Stimulated activated CD8-positive, alpha-beta memory T cell treated with anti-CD3 and anti-CD28 coated beads, Interleukin-7, amount 100 ng/mL, for 1 hour (primary cell): Measurements from ENCODE around the gene ALAD.
"Not testable (repeated sequence)": the region's sequence is repeated elsewhere in the genome, so short reads cannot be mapped to it uniquely, and the experiment has no call there.

ENCODE experiments used
- DNase-seq, 2 donors: peaks; one replicate each; pipeline ENCODE4 v3.0.0-alpha.2; 2020; ENCODE audit warnings: low read depth in 2 of 2

The ALAD gene

DNA sequence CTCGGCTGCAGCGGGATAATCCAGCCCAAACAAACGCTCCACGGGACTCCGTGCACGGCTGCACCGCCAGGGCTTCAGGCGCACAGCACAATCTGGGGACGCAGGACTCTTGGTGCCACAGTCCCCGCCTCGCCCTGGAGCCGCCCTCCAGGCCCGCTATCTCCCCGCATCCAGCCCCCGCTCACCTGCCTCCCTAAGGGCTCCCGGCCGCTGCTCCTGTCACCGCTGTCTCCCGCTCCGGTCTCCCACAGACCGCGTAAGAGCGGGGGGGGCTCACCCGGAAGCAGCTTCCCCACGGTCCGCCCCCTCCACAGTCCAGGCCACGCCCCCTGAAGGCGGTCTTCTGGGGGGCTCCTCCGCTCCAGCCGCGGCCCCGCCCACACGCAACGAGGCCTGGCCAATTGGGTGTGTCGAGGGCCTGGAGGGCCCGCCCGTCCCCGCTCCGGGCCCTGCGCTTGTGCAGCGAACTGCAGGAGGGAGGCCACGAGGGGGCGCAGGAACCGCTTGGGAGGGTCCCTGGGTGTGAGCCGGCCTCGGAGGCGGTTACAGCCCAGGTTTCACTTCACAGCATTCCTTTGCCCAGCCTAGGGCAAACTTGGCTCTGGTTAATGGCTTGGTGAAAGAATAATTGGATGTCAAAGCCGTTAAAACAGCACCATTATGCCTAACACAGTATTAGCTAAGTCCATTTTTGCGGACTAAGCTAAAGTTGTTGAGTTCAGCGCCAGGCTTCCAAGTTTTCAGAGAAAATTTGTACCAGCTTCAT, at the start of gene ALAD:
ALAD (minus strand) TSS at position 258 of the 766 bp plus-strand sequence. CDS start 7,725 bp downstream, outside the sequence.
- DNase-seq = peak; percentile 98 to 99

DNA sequence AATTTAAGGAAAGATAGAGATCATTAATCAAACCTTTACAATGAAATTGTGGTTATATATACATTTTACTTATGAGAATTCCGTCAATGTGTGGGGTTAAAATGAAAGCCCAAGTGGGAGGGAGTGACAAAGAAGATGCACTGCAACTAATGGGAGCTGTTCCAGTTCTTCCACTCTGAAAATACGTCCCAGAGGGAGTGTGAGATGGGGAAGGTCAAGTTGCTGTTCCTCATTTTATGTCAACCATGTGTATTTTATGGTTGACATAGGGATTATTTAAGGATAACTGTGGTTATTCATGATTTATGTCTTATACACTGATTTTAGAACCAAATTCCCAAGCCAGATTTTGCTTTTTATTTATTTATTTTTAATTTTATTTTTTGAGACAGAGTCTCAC, 48.3 kb upstream of the ALAD start:
- DNase-seq = no peak

DNA sequence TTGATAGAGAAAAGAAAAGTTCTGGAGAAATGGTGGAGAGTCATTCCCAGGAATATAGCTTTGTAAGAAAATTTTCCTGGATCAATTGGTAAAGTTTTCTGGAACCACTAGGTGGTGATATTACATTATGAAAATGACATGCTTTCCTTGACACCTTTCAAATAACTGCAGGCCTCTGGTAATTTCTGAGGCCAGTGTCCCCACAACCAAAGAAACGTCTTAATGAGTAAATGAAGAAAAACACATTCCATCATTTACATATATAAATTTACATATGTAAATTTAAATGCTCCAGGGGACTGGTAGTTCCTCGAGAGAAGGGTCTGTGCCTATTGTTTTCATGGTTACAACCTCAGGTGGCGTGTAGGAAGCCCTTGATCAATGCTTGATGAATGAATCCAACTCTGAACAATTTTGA, 45.2 kb upstream of the ALAD start:
- no peak for DNase-seq

DNA sequence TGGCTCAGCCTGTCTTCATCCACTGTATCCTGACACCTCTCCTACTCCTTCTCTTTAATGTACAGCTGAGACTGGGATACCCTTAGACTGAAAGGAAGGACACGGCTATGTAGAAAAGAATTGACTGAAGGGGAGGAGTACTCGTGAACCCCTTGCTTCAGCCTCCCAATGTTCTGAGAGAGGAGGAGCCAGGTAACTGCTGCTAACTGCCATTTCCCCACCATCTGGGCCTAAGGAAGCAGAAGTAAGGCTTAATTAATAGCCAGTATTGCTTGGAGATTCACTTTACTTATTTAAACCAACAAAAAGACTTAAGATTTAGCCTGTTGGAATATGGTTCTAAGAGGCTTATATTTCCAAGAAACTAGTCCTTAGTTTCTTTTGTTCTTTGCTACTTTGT, 43.7 kb upstream of the ALAD start:
- no peak for DNase-seq

DNA sequence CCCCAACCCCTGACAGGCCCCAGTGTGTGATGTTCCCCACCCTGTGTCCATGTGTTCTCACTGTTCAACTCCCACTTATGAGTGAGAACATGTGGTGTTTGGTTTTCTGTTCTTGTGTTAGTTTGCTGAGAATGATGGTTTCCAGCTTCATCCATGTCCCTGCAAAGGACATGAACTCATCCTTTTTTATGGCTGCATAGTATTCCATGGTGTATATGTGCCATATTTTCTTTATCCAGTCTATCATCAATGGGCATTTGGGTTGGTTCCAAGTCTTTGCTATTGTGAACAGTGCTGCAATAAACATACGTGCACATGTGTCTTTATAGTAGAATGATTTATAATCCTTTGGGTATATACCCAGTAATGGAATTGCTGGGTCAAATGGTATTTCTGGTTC, 36.6 kb upstream of the ALAD start:
- not testable (repeated sequence) for DNase-seq

DNA sequence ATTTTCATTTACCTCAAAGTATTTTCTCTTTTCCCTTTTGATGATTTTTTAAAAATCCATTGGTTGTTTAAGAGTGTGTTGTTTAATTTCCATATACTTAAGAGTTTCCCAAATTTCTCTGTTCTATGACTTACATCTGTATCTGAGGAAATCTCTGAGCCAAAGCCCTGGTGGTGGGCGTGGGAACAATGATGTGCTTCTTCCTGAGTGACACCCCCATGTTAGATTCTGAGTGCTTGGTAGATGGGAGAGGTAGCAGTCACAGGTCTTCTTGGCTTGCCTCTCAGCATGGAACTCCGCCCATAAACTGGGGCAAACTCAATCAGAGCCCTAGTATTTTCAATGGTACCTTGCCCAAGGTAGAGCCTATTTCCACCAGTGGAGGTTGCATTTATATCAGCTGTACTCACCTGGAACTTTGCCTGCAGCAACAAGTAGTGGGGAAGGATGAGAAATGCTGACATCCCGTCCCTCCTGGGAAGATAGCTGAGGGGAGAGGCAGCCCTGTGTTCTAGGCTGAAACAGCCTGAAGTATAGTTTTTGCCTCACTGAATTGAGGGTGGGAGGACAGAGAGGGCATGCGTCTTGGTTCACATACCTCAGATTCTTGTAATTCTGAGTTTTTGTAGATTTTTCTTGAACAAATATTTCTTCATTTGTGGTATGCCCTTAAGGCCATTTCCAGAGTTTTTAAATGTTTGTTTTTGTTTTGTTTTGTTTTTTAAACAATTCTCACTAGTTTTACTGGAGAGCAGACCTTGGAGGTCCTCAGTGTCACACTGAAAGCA, 35.8 kb upstream of the ALAD start:
- DNase-seq = no peak

DNA sequence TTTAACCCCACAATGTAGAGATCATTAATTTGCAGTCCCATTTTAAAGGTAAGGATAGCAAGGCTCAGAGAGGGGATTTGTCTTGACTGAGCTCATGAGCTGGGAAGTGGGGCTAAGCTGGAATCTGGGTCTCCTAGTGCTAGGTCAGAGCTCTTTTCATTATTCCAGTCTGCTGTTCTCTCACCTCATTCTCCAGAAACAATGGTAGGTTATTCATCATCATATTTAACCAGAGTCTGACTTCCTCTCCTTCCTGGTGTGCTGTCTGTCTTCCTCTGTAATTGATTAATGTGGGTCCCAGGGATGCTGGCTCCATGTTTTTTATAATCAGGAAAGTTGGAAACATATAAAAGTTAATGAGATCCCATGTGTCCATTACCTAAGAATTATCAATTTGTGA, 30.1 kb upstream of the ALAD start:
- DNase-seq = no peak

DNA sequence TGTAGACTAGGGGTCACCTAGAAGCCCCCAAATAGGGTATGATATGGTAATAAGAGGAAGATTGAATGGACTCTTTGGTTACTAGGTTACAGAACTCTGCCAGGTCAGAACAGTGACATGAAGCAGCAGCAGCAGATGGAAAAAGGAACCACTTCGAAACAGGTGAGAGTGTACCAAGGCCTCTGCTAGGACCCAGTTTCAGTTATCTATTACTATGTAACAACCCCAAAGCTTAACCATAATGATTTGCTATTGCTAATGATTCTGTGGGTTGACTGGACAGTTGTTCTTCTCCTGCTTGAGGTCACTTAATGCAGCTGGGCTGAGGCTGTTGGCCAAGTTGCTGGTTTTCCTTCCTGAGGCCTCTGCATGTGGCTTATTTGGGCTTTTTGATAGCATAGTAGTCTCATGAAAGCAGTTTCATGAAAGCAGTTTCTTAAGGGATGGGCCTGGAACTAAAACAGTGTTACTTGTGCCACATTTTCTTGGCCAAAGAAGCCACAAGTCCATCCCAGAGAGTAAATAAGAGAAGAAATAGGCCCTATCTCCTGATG, 27.1 kb upstream of the ALAD start:
- no peak for DNase-seq

DNA sequence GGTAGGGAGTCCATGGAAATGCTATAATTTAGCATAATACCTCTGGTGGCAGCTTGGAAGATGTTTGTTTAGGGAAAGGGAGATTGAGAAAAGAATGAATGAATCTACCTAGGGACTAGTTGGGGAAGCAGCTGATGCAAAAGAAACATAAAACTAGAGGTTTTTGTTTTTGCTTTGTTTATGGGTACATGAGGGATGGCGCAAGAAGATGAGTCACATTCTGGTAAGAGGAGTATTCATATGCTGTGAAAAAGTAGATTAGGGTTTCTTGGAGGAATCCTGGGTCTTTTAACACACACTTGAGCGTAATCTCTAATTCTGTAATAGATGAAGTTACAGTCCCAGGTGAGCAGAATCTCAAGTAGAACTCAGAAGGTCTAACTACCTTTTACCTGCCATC, 26.5 kb upstream of the ALAD start:
- no peak for DNase-seq

DNA sequence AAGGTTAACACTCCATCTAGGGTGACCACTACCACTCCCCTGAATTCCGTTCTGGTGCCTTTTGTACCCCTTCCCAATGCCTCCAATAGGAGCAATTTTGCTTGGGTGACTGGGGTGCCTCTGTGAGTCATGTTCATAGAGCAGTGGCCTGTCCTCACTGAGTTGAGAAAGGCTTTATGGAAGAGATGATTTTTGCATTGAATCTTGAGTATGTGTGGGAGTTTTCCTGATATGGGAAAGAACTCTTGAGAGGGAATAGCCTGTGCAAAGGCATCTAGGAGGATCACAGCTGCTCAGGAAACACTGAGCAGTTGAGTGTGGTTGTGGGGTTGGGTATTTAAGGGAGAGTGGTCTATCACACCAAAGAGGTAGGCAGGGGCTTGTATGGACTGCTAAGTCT, 25.6 kb upstream of the ALAD start:
- no peak for DNase-seq

DNA sequence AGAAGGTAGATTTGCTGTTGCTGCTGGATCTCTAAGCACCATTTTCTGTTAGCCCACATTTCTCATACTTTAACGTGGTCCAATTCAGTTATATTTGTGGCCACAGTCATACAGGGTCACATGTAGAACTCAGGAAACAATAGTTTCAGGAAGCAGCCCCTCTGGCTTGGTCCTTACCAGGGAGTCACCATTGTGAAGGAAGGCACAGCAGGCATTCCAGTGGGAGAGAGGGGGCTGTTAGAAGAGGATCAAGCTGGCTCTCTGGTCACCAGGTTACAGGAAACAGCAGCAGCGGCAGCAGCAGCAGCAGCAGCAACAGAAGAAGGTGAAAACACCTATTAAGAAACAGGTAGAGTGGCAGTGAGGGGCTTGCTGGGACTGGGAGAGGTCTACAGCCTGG, 24.0 kb upstream of the ALAD start:
- no peak for DNase-seq

DNA sequence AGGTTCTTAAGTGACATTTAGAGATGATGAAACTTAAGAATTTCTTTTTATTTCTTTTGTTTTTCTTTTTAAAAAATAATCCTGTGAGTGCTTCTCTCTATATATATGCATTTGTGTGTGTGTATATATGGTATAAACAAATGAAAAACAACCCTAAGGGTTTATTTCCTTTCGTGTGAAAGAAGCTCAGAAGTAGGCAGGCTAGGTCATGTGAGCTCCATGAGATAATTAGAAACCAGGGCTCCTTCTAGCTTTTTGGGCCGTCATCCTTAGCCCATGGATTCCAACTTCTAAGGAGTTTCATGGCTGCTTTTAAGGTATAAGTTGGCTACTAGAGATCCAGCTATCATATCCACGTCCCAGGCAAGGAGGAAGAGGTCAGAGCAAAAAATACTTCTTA, 20.6 kb upstream of the ALAD start:
- no peak for DNase-seq

DNA sequence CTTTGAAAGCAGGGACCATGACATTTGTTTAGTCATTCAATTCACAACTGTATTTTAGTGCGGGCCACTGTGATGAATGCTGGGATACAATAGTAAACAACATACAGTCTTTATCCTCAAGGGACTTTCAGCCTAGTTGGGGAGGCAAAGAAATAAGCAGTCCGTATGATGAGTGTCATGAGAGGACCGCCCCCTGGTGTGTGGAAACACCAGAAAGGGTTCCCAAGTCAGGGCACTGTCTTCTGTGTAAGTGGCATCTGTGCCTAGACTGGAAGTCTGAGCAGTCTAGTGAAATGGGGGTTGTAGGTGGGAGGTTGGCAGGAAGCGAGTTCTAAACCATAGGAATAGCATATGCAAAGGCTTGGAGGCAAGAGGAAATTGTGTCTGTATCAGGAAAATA, 16.3 kb upstream of the ALAD start:
- DNase-seq = no peak

DNA sequence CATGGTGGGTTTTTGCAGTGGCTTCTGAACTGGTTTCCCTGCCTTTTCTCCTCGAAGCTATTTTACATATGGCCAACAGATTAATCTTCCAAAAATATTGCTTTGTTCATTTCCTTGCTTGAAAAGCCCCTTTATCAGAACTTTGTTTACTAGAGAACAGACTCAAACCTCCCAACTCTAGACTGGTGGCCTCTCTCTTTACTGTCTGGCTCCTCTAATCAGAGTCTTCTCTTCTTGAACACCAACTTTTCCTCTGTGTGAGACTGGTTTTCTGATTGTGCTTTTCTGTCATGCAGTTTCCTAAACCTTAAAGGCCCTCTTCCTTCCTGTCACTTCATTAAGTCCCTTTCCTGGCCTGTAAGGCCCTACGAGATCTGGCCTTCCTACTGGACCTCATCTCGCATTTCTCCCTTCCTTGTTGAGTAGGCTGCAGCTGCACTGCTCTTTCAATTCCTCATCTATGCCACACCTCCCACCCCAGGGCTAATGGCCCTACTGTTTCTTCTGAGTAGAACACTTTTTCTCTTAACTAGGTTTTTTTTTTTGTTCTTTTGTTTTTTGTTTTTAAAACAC, 15.2 kb upstream of the ALAD start:
- DNase-seq = no peak

DNA sequence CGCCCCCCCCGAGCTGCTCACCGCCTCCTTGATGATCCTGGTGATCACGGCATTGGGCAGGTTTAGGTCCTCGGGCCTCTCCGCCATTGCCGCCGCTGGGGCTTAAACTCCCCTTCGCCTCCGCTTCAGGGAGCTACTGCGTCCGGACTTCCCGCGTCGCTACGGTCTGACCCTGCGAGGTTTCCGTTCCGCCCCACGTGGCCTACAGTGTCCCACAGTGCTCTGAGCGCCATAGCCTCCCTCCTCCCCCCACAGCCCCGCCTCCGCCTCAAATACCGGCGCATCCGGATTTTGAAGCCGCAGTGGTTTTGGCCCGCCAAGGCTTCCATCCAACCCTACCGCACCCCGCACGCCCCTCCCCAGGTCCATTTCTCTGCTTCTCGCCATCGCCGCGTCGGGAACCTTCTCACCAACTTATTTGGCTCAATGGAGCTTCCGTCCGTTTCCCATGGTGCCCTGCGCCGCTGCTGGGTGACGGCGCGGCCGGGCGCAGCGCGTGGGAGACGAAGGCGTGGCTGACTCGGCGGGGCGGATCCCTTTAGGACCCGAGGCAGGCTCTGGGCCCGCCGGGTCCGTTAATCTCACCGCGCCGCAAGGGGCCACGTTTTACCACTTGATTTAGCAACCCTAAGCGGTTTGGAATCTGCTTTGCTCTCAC, 9.3 kb upstream of the ALAD start, which contains the start of the genes C9orf43 and POLE3:
C9orf43 (plus strand) TSS at position 541 of the 658 bp plus-strand sequence. CDS start 2,747 bp downstream, outside the sequence.
POLE3 (minus strand) TSS at position 469 of the 658 bp plus-strand sequence; CDS start at position 87, 382 bp downstream.
- peak; percentile 84 to 91 for DNase-seq

DNA sequence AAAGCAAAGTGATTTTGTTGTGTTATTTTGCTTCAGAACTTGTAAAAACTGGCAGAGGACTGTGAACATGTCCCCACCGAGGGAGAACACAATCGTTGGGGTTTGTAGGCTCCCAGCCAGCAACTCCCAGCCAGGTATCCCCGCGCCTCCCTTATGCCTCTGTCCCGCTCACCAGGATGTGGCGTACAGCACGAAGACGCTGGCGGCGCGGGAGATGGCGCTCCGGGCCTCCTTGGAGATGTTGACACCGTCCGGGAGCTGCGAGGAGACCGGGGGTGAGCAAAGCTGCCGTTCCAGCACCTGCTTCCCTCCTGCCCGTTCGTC, 8.8 kb upstream of the ALAD start:
- DNase-seq = no peak

DNA sequence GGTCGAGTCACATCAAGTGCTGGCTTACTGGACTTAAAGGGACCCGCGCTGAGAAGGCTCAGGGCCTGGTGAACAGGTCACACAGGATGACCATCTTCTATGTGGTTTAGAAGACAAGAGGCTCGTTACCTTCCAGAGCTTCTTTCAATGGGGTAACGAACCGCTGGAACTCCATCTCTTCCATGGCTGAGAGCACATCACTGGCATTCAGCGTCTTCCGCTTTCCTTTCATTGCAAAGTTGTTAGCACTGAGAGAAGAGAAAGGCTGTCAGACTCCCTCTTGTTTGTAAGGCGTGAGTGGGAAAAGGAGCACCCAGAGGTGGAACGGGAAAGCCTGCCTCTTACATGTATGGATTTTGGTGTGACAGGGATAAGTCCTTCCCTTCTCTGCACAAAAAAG, 8.4 kb upstream of the ALAD start:
- no peak for DNase-seq

DNA sequence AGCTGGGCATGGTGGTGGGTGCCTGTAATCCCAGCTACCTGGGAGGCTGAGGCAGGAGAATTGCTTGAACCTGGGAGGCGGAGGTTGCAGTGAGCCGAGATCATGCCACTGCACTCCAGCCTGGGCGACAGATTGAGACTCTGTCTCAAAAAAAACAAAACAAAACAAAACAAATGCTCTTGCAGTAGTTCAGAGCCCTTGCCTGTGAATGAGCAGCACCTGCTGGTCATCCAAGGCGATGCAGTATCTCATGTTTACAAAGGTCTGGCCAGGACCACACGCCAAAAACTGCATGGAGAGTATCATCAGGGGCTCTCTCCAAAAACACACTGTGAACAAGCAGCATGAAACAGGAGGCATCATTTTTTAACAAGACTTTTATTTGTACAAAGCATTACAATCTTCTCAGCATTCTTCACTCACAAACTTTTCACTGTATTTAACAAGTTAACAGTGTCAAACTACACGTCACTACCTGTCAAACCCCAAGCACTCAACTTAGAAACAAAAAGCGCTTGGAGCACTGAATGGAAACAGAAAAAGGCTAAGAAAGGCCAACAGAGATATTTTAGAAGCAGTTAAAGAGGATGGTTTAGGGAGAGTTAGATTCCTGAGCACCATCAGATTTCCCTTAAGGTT, 5.9 kb upstream of the ALAD start:
- peak; percentile 14 to 16 for DNase-seq

DNA sequence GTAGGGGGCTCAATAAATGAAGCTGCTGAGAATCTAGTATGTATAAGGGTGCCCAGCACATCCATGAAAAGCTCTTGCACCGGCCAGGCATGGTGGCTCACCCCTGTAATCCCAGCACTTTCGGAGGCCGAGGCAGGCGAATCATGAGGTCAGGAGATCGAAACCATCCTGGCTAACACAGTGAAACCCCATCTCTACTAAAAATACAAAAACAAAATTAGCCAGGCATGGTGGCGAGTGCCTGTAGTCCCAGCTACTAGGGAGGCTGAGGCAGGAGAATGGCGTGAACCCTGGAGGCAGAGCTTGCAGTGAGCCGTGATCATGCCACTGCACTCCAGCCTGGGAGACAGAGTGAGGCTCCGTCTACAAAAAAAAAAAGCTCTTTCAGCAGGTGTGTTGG, 5.3 kb upstream of the ALAD start:
- DNase-seq = not testable (repeated sequence)

DNA sequence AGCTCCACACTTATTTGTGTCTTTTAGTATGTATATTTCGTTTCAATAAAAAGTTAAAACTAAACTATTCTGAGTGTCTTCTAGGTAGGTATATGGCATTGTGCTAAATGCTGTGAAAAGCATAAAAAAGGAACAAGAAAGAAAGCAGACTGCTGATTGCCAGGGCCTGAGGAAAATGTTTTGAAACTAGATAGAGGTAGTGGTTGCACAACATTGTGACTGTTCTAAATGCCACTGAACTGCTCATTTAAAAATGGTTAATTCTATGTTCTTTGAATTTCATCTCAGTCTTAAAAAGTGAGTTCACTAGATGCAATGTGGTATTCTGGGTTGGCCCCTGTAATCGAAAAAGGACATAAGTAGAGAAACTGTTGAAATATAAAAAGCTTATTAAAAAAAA, 2.6 kb upstream of the ALAD start:
- DNase-seq = no peak

DNA sequence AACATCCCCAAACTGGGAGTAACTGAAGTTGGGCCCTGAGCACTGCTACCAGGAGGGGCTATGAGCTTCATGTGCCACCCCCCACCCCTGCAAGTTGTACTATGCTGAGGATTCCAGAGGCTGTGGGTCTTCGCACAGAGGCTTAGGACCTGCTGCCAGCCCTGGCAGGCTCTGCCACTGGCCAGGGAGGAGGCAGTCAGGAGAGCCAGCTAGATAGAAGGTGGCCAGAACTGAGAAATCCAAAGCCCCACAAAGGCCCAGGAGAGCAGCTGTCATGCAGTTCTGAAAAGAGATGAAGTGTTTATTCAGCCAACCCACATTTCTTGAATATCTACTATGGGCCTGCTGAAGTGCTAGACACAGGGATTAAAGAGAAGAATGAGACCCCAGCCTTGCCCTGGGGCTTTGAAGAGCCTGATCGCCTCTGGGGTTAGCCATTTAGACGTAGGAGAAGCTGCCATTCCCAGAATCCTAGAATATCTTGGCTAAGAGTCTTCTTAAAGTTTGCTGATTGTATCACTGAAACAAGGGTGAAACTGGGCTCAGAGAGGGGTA, 1.4 kb downstream of the ALAD start:
- DNase-seq = no peak
